Epithelial cell of proximal tubule (primary cell): ENCODE results near the gene KLHL29. TPM values are rescaled to one million over a fixed set of nuclear protein-coding genes. Genes with fewer than 3 reads are reported as not detected.

Experiments
- DNase-seq: peaks from one replicate; pipeline ENCODE4 v3.0.0-alpha.2; 2011; ENCODE audit warnings: low read depth
- H3K4me3 ChIP-seq: 2 replicates; pipeline ENCODE4 v1.5.1; 2011; ENCODE audit warnings: low read depth, mild to moderate bottlenecking, low read length
- total RNA-seq: library from RNA; depleted of rRNA; stranded (reverse); fragments of >200 nt; gene quantifications from 2 replicates; pipeline ENCODE4 v1.2.3, GENCODE V29; 2015
- TF ChIP-seq, protein P1 (sequence below): conservative IDR thresholded peaks from 2 replicates; pipeline ENCODE4 v1.5.1; 2012; ENCODE audit warnings: low read depth, mild to moderate bottlenecking, low read length

The KLHL29 gene
- total RNA-seq, 1 donor from 2014 or later, result 12.0 TPM

DNA sequence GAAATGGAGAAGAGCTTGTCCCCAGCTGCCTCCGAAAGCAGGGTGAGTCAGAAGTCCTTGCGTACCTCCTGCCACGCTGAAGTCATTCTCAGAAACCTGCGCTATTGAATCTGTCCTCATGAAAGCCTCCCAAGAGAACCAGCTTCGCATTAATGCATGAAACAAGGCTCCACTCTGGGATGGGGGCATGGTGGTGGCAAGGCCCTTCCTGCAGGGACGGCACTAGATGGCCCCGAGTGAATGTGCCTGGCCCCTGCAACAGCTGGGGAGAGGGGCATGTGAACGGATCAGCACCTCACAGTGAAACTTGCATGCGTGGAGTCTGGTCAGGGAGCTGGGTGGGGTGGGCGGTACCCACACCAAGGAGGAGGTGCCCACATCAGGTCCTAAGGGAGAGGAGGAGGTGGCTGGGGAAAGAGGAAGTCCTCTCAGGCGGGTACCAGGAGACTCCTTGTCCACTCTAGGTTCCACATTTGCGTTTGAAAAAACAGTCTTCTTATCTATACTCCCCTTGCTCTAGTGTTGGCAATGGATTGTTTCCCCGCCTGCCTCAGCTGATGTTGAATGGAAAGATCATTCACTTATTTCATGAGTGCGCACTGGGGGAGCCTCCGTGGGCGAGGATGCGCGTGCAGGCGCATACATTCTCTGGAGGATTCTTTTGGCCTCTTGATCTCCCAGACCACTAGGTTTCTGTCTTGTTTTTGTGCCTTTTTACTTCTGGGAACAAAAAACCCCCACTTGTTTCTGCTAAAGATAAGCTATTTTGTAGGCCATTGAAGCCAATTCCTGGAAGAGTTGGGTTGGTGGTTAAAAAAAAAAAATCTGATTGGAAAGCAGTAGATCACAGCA, 104.7 kb downstream of the KLHL29 start:
- no peak for DNase-seq
- TF ChIP-seq, protein P1, sequence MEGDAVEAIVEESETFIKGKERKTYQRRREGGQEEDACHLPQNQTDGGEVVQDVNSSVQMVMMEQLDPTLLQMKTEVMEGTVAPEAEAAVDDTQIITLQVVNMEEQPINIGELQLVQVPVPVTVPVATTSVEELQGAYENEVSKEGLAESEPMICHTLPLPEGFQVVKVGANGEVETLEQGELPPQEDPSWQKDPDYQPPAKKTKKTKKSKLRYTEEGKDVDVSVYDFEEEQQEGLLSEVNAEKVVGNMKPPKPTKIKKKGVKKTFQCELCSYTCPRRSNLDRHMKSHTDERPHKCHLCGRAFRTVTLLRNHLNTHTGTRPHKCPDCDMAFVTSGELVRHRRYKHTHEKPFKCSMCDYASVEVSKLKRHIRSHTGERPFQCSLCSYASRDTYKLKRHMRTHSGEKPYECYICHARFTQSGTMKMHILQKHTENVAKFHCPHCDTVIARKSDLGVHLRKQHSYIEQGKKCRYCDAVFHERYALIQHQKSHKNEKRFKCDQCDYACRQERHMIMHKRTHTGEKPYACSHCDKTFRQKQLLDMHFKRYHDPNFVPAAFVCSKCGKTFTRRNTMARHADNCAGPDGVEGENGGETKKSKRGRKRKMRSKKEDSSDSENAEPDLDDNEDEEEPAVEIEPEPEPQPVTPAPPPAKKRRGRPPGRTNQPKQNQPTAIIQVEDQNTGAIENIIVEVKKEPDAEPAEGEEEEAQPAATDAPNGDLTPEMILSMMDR, result no peak
- no peak overlapping the region for H3K4me3 ChIP-seq

DNA sequence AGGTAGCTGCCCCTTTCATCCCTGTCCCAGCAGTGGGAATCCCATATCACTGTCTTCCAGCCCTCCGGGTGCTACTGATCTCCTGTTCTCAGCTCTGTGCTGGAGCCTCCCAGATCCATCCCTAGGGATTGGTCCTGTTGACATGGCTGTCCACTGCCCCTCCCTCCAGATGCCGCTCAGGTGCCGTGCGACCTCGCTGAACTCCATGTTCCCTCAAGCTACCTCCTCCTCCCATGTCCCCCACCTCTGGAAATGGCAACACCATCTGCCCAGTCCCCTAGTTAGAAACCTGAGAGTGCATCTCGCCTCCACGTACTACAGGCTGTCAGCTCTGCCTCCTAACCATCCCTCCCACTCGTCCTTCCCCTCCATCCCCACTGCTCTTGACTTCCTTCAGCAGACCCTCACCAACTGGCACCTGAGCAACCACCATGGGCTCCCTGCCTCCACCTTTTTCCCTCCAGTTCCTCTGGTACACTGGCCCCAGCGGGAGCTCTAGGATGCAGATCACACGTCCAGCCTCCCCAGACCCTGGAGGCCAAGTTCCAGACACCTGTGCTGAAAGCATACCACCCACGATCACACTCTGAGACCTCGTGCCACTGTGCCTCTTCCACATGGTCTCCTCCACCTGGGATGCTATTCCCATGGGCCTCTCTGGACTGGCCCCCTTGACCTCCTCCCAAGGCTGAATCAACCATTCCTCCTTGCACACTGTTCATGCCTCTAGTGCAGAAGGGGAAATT, 106.8 kb downstream of the KLHL29 start:
- no peak for DNase-seq
- TF ChIP-seq, protein P1, result no peak
- no peak overlapping the region for H3K4me3 ChIP-seq

DNA sequence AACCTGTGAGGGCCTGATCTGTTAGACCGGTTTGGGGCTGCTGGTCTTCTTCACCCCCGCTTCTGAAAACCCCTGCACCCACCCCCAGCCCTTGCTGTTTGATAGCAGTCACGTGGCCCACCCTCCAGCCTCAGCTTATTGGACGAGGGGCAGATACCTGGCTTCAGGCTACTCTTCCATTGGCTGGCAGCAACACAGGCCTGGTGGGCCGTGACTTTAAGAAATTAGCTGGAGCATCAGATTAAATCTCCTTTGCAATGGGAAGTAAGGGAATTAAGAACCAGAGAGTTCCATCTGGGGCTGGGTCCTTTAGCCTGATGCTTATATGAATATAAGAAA, 107.3 kb downstream of the KLHL29 start:
- TF ChIP-seq, protein P1, result no peak
- H3K4me3 ChIP-seq, result no peak overlapping the region

DNA sequence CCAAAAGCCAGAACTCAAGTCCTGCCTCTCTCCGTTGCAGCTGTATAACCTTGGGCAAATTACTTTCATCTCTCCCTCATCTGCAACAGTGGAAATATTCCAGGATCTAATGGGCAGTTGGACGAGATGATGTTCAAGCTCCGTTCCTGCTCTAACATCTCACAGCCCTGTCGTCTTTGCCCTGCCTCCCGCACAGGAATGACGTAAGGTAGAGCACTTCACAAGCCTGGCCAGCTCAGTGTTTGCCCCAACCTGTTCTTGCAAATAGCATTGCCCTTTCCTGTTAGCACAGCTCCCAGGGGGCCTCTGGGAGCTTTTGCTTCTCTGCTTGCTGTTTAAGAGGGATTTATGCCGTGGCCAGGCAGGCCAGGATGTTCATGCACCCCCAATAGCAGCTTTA, 107.9 kb downstream of the KLHL29 start:
- no peak for DNase-seq
- H3K4me3 ChIP-seq, result no peak overlapping the region
- TF ChIP-seq, protein P1, result no peak

More for the DNA sequence above, 107.3 kb downstream of the KLHL29 start:
- no peak for DNase-seq

DNA sequence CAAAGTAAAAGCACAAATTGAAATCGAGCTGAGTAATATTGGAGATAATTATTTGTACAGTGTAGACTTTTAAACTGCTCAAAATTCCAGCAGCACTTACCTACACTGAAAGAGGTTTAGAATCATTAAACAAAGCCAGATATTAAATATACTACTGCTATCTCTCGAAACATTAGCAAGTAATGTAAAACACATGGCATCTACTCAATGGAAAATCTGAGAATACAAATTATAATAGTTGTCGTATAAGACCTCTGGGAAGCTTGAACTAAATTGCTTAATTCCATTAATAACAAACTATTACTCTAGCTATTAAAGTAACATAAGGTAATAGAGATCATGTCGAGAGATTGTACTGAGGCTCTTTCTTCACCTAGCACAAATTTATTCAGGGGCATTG, 108.9 kb downstream of the KLHL29 start:
- DNase-seq, result no peak
- no peak overlapping the region for H3K4me3 ChIP-seq
- TF ChIP-seq, protein P1, result no peak

DNA sequence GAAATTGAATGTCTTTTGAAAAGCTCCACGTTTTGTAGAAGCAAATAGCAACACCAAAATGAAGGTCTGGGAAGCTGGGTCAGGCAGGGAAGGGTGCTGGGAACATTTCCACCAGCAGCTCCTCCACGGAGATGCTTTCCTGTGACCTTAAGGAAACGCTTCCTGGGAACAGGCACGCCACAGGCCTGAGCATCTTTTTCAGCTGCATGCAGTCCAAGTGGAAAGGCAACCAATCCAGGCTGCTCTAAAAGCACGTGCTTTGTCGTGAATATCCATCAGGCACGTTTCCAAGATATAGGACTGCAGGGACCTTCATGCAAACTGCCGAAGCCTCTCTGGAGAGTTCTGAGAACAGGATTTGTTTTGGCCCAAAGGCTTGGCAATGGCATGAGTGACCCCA, 109.3 kb downstream of the KLHL29 start:
- TF ChIP-seq, protein P1, result no peak
- H3K4me3 ChIP-seq, result no peak overlapping the region
- no peak for DNase-seq

DNA sequence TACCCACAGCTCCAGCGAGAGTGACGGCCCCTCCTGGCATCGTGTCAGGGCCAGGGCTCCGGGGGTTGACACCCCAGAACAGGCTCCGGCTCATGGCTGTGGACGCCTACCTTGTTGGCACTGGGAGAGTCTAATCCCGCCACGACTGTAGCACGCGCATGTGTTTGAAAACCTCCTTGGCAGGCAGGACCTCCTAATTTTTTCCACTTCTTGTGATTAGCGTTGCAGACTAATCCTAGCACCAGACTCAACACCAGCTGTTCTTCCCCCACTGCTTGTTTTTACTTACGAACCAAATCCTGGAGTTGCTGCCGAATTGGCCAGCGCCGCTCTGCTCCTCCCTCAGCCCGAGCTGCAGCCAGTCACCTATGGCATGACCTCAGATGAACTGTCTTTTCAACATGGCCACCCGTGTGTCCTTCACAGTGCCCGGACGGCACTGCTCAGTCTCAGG, 110.7 kb downstream of the KLHL29 start:
- no peak overlapping the region for H3K4me3 ChIP-seq
- TF ChIP-seq, protein P1, result no peak
- DNase-seq, result no peak
